Stomach (tissue), 9 donors: ENCODE results near the gene CTAGE4. TPM values are rescaled to one million over a fixed set of nuclear protein-coding genes. Genes with fewer than 3 reads are reported as not detected.
"Not testable (repeated sequence)": the region's sequence is repeated elsewhere in the genome, so short reads cannot be mapped to it uniquely, and the experiment has no call there.

ENCODE experiments used
- DNase-seq, 2 donors: peaks; one replicate each; pipeline versions ENCODE4 v3.0.0 to v3.0.0-alpha.2; 2013 to 2019
- H3K27ac ChIP-seq, 5 donors: fragments of 200-600 bp in 4 of 5; sonication (generic) in 4 of 5; one replicate each; pipeline ENCODE4 v1.5.1; 2013 to 2019; ENCODE audit warnings: mild to moderate bottlenecking in 1 of 5, moderate library complexity in 1 of 5
- H3K27me3 ChIP-seq, 3 donors: fragments of 200-600 bp; sonication (generic); one replicate each; pipeline ENCODE4 v1.5.1; 2017 to 2019; ENCODE audit warnings: mixed run types in 1 of 3
- H3K36me3 ChIP-seq, 4 donors: fragments of 200-600 bp; sonication (generic); 1 replicate in 3 of 4; 2 replicates in 1 of 4; pipeline ENCODE4 v1.5.1; 2016 to 2019
- H3K4me1 ChIP-seq, 4 donors: fragments of 200-600 bp; sonication (generic); one replicate each; pipeline ENCODE4 v1.5.1; 2016 to 2019
- H3K4me3 ChIP-seq, 4 donors: fragments of 200-600 bp; sonication (generic) in 3 of 4; one replicate each; pipeline ENCODE4 v1.5.1; 2016 to 2019; ENCODE audit warnings: mild to moderate bottlenecking in 1 of 4
- H3K9me3 ChIP-seq, 4 donors: fragments of 200-600 bp; sonication (generic); one replicate each; pipeline ENCODE4 v1.5.1; 2016 to 2019
- CTCF ChIP-seq, 7 experiments: fragments of 450-650 bp in 4 of 7; fragments of 200-600 bp in 3 of 7; sonication (generic) in 3 of 7; IDR thresholded peaks; one replicate each; pipeline ENCODE4 v1.5.1; 2016 to 2019; ENCODE audit warnings: antibody characterized with exemption in 7 of 7, control low read depth in 2 of 7, mild to moderate bottlenecking in 1 of 7
- EP300 ChIP-seq: sonication (generic); formaldehyde crosslinking; IDR thresholded peaks from one replicate; pipeline ENCODE4 v1.6.1; 2017; ENCODE audit warnings: antibody characterized with exemption
- POLR2A ChIP-seq, 4 donors: fragments of 450-650 bp; IDR thresholded peaks; one replicate each; pipeline ENCODE4 v1.6.1; 2016; ENCODE audit warnings: antibody characterized with exemption in 4 of 4, control low read depth in 2 of 4, mild to moderate bottlenecking in 1 of 4, moderate library complexity in 1 of 4
- POLR2AphosphoS5 ChIP-seq, 3 donors: sonication (generic); formaldehyde crosslinking; IDR thresholded peaks; one replicate each; pipeline ENCODE4 v1.6.1; 2016; ENCODE audit warnings: antibody characterized with exemption in 3 of 3
- WGBS, 5 donors: extraction: QIAGEN DNeasy Blood & Tissue Kit in 3 of 5; methylation state at CpG; one replicate each; pipeline versions ENCODE4 v1.1.5 to v1.1.7; 2013 to 2018; 5-methylcytosine and 5-hydroxymethylcytosine counted together
- intact Hi-C: fragments of 100-400 bp; cut with DNase I; formaldehyde crosslinking; loops from one replicate; pipeline ENCODE4 v1.15.1; 2023; ENCODE audit warnings: low total_unique reads
- polyA plus RNA-seq, 3 donors: library from polyadenylated mRNA; stranded (reverse); fragments of 200-250 nt; gene quantifications; one replicate each; pipeline ENCODE4 v1.2.3, GENCODE V29; 2013
- total RNA-seq, 5 donors: library from RNA; depleted of rRNA; stranded (reverse); fragments of >200 nt; gene quantifications; one replicate each; pipeline versions ENCODE4 v1.1.0 to v1.2.3, GENCODE V29; 2014 to 2016
- donor health status: healthy with polysubstance abuse.
- donor health status: Bipolar disorder and iron deficiency.
- donor health status: healthy.

CTAGE4 gene
- total and polyA plus RNA-seq, 8 donors = 1.4 to 36.5 (median 8.6) TPM

- H3K4me1 ChIP-seq = no peaks in the 10 kb centered on the region
- 77 to 84% (median 82%) methylated on average over 2 of the region's 2 CpGs for WGBS, 5 donors
- TF ChIP-seq CTCF (IDR thresholded peaks at IDR 0.05) (no peak), POLR2A (IDR thresholded peaks at IDR 0.05) (no peak), EP300 (no peak), POLR2AphosphoS5 (IDR thresholded peaks at IDR 0.05) (no peak)
- intact Hi-C loops = no loop called here
- no peak for DNase-seq
- H3K4me3 ChIP-seq = no peak overlapping the region
- no peaks in the 10 kb centered on the region for H3K27me3 ChIP-seq
- H3K9me3 ChIP-seq = peaks cover 0 to 48% (median 29%) of the 10 kb centered on the region in 4 donors
- no peak overlapping the region for H3K27ac ChIP-seq
- no peaks in the 10 kb centered on the region for H3K36me3 ChIP-seq
Measured at GRCh38 chr7:144148224-144148827, 34.9 kb upstream of the CTAGE4 start.

- Histone ChIP-seq H3K27ac (no peak overlapping the region), H3K9me3 (no peaks in the 10 kb centered on the region), H3K27me3 (no peaks in the 10 kb centered on the region), H3K36me3 (no peaks in the 10 kb centered on the region), H3K4me3 (no peak overlapping the region), H3K4me1 (no peaks in the 10 kb centered on the region)
- intact Hi-C loops = no loop called here
- WGBS, 5 donors = 84 to 93% (median 89%) methylated on average over 1 of the region's 1 CpG
- TF ChIP-seq POLR2AphosphoS5 (IDR thresholded peaks at IDR 0.05) (no peak), CTCF (IDR thresholded peaks at IDR 0.05) (no peak), POLR2A (IDR thresholded peaks at IDR 0.05) (no peak), EP300 (no peak)
- no peak for DNase-seq
Measured at GRCh38 chr7:144158861-144159260, 24.4 kb upstream of the CTAGE4 start.

GRCh38 chr7:144164784-144165183 lies 18.5 kb upstream of the CTAGE4 start:
- TF ChIP-seq POLR2AphosphoS5 (IDR thresholded peaks at IDR 0.05) = no peak
- TF ChIP-seq EP300 = no peak
- no peak for TF ChIP-seq POLR2A (IDR thresholded peaks at IDR 0.05)
- no peak for TF ChIP-seq CTCF (IDR thresholded peaks at IDR 0.05)

GRCh38 chr7:144171594-144172350 lies 11.5 kb upstream of the CTAGE4 start:
- H3K27ac ChIP-seq, H3K9me3 ChIP-seq, H3K4me1 ChIP-seq, intact Hi-C loops, H3K36me3 ChIP-seq, H3K4me3 ChIP-seq, H3K27me3 ChIP-seq: not testable (repeated sequence)
- DNase-seq = peak in 1 of 2 donors; percentile 29
- WGBS, 5 donors = 63 to 71% (median 66%) methylated on average over 4 of the region's 4 CpGs

More at GRCh38 chr7:144164784-144165183, 18.5 kb upstream of the CTAGE4 start:
- H3K4me3 ChIP-seq = no peak overlapping the region
- intact Hi-C loops = no loop called here
- no peaks in the 10 kb centered on the region for H3K9me3 ChIP-seq
- H3K27ac ChIP-seq = no peak overlapping the region
- H3K36me3 ChIP-seq = no peaks in the 10 kb centered on the region
- H3K4me1 ChIP-seq = no peaks in the 10 kb centered on the region
- 74 to 82% (median 81%) methylated on average over 2 of the region's 2 CpGs for WGBS, 5 donors
- H3K27me3 ChIP-seq = no peaks in the 10 kb centered on the region
- DNase-seq = no peak

- WGBS, 5 donors = 87 to 98% (median 91%) methylated on average over 5 of the region's 5 CpGs
- peaks cover 0 to 5% (median 0%) of the 10 kb centered on the region in 4 donors for H3K9me3 ChIP-seq
- no peaks in the 10 kb centered on the region for H3K36me3 ChIP-seq
- no peak overlapping the region for H3K27ac ChIP-seq
- no peaks in the 10 kb centered on the region for H3K27me3 ChIP-seq
- DNase-seq = no peak
- peaks cover 0 to 3% (median 0%) of the 10 kb centered on the region in 4 donors for H3K4me1 ChIP-seq
- intact Hi-C loops = no loop called here
- TF ChIP-seq EP300 = no peak
- TF ChIP-seq POLR2AphosphoS5 (IDR thresholded peaks at IDR 0.05) = no peak
- TF ChIP-seq POLR2A (IDR thresholded peaks at IDR 0.05) = no peak
- no peak for TF ChIP-seq CTCF (IDR thresholded peaks at IDR 0.05)
- no peak overlapping the region for H3K4me3 ChIP-seq
Measured at GRCh38 chr7:144174613-144175012, 8.7 kb upstream of the CTAGE4 start.
